ENCODE data around the gene NPHP4.

NPHP4 gene

DNA sequence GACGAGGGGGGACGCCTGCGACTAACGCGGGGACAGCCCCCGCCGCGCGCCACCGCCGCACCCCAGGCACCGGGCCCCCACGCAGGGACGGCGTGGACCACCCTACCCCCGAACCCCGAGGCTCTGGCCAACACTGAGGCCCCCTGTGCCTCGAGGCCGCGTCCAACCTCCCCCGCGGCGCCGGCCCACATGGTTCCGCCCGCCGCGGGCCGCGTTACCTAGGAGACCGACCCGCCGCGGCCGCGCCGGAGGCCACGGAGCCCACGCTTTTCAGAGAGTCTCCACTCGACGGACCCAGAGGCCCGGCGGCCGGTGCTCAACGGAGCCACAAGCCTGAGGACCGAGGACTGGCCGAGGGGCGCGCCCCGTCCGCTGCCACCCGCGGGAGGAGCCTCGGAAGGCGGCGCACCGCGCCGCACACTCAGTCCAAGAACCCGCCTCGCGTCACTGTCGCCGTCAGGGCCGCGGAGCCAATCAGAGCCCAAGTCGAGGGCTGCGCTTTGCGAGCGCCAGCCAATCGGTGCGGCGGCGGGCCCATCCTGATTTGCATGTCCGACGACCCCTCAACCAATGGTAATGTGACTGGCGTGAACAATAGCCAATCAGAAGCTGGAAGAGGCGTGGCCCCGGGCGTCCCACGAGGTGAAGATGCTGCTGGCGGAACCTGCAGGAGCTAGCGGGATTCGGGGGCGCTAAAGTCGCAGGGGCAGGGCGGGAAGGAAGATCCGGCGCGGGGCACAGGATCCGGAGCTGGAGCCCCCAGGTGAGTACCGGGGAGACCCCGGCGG is at the start of gene NPHP4:
TSS of gene NPHP4 (minus strand) at position 400 of the 788 bp plus-strand sequence. CDS start 6,136 bp downstream, outside the sequence.
- in situ Hi-C loops (cut with MboI; ENCODE audit: low sequenced_read_pairs) = no loop called here

DNA sequence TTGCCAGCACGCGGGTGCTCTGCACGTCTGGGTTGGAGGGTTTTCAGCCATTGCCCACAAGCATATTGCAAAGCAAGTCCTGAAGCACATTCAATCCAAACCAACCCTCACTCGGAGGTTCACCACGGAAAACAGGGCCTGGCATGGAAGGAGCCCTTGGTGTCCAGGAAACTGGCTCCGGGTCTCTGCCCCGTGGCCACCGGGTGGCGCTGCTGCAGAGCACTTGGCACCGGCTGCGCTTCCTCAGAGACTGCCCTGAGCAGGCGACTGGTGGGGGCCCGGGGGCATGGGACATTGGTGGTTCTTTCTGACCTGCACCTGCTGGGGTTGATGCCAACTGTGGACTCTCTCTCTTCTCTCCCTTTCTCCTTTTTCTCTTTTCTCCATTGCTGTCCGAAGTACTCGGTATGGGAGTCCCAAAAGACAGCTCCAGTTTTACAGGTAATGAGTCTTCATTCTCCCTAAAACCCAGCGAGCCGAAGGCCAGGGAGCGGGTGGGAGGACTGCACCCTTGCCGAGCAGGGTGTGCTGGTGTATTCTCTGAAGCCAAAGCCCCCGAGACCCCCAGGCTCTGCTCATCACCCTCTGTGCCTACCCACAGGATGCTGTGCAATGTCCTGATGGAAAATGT is 49.3 kb upstream of the NPHP4 start:
- in situ Hi-C loops (cut with MboI; ENCODE audit: low sequenced_read_pairs) = no loop called here

DNA sequence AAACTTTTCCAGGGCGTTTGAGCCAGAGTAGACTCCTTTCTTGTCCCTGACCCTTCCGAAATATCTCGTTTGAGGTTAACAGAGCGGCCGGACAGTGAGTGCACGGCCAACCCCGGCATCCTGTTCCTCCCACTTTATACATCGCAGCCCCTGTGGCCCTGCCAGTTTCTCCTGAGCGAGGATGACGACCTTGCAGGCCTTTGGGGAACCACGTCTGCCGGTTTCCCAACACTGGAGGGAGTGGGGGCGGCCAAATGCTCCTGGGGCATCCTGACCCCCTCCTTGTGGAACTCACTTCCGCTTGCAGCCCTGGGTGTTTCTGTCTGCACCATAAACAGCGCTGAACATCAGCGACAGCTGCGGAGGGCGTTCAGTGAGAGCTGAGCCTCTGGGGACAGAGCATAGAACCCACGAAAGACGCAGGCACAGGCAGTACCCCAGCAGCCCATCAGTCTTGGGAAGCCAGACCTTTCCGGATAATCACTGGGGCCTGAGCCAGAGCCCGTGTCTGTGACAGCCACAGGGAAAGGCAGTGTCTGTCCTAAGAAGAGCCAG is 48.7 kb upstream of the NPHP4 start:
- in situ Hi-C loops (cut with MboI; ENCODE audit: low sequenced_read_pairs) = no loop called here

DNA sequence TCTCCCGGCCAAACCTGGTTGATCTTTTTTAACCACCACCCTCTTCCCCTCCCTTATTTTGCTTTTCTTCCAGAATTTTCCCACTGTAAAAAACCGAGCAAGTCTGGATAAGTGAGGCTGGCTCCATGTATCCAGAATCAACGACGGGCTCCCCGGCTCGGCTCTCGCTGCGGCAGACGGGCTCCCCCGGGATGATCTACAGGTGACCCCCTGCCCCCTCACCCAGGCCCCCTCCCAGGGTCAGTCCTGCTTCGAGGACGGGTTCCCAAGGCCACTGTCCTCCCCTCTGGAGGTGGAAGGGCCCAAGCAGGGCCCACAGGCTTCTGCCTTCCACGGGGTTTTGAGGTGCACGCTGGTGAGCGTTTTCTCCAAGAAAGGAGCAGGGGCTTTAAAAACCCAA is 48.2 kb upstream of the NPHP4 start:
- in situ Hi-C loops (cut with MboI; ENCODE audit: low sequenced_read_pairs) = no loop called here

DNA sequence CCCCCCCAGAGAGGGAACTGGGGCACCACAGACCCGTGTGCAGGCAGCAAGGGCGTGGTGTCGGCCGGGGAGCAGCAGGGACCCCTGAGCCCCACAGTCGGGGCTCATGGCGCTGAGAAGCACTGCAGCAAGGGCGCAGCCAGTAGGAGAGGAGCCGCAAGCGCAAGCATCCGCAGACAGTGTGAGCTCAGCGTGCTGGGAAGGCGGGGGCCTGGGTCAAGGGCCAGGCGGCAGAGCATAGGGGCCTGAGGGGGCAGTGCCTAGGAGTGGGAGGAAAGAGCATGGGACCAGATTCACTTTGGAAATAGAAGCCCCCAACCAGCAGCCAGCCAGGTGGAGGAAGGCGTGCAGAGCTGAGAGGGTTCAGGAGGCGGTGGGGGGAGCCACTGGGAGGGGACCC is 46.8 kb upstream of the NPHP4 start:
- in situ Hi-C loops (cut with MboI; ENCODE audit: low sequenced_read_pairs) = no loop called here

DNA sequence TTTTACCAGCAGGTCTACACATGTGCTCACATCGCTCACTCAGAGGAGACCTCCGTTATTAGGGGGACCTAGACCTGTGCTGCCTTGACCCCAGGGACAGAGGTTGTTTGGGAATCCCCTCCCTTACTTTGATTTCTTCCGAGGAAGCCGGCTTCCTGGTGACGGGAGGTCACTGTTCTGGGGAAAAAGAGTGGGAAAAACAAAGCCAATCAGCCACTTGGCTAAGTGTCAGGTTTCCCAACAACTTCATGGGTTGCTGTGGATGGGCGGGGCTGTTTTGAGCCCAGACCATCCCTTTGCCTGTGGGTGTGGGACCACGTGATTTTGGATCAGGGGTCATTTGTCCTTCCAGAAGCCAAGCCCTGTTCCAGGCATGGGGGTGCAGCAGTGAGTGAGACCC is 46.4 kb upstream of the NPHP4 start:
- in situ Hi-C loops (cut with MboI; ENCODE audit: low sequenced_read_pairs) = no loop called here

DNA sequence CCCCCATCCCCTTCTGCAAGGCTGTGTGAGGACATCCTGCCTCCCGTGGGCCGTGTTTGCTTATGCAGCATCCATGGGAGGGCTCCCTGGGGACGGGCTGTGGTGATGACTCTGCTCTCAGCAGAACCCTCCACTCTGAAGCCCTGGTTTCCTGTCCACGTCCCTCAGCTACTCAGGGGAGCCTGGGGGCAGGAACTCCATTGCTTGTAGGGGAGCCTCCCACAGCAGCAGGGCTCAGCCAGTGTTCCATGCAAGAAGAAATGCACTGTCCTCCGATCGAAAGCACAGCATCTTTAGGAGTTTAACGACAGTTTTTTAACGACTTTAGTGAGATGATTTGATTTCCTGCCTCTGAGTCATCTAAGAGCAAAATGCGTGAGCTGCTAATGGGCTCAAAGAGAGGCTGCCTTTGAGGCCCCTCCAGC is 45.1 kb upstream of the NPHP4 start:
- in situ Hi-C loops (cut with MboI; ENCODE audit: low sequenced_read_pairs) = no loop called here

DNA sequence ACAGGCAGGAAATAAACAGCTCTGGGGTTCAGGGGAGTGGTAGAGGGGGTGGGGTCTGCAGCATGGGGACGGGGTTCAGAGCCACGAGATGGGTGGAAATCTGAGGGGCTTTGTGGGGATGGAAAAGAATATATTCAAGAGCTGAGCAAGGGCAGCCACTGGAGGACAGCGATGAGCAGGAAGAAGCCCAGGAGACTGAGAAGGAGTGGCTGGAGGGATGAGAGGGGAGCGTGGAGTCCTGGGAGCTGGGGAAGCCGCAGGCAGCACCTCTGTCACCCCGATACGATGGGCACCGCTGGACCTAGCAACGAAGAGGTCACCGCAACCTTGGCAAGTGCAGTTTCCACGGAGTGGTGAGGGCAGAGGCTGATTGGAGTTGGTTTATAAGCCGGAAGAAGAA is 43.5 kb upstream of the NPHP4 start:
- in situ Hi-C loops (cut with MboI; ENCODE audit: low sequenced_read_pairs) = no loop called here

DNA sequence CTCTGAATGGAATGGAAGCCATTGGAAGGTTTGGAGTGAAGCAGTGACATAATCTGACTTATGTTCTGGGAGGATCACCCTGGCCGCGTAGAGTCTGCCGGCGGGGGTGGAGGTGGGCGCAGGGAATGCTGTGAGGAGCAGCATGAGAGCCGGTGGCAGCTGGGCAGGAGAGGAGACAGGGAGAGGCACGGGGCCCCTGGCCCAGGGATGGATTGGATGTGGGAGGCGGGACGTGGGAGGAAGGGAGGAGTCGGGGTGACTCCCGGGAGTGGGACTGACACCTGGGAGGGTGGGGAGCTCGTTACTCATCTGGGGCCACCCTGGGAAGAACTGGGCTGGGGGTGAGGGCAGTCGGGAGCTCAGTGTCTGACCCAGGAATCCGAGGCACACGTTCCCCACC is 43.1 kb upstream of the NPHP4 start:
- in situ Hi-C loops (cut with MboI; ENCODE audit: low sequenced_read_pairs) = no loop called here

DNA sequence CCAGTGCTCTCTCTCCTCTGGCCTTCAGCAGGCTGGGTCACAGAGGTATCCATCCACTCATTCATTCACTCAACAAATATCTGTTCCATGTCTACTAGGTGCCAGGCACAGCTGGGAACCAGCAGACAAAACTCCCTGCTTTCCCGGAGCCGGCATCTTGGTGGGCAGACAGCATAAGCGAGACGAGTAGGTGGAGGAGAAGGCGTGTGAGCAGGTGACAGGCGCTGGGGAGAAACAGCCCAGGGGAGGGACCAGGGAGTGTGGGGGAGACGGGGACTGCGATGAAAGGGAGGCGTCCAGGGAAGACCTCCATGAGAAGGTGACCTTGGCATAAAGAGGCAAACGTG is 42.5 kb upstream of the NPHP4 start:
- in situ Hi-C loops (cut with MboI; ENCODE audit: low sequenced_read_pairs) = no loop called here

DNA sequence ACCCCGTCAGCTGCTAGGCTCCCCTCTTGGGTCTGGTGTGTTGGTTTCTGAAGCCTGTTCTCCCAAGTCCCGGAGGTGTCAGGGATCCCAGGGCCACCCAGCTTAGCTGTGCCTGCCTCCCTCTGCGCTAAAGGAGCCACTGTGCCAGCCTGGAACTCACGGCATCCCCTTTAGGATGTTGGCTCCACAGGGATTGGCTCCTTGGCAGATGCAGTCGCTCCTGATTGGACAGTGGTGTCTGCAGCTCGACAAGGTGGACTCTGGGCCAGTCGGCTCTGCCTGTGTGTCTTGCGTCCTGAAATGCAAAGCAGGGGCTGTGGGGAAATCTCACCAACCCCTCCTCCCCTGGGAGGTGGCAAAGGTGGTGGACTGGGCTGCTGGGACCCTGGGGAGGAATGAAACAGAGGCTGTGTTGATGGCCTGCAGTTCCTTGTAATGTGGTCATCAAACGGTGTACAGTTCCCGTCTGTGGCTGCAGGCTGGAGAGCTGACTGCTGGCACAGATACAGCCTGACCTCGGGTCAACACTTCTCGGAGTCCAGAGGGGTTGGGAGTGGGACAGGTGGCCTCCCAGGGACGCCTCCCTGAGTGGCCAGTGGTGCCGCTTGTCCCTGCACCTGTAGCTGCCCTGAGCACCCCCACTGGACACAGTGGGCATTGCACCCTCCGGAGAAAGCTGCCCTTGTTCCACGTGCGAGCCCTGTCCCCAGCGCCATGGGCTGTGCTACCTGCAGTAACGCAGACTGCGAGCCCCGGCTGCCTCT is 41.9 kb upstream of the NPHP4 start:
- in situ Hi-C loops (cut with MboI; ENCODE audit: low sequenced_read_pairs) = no loop called here

DNA sequence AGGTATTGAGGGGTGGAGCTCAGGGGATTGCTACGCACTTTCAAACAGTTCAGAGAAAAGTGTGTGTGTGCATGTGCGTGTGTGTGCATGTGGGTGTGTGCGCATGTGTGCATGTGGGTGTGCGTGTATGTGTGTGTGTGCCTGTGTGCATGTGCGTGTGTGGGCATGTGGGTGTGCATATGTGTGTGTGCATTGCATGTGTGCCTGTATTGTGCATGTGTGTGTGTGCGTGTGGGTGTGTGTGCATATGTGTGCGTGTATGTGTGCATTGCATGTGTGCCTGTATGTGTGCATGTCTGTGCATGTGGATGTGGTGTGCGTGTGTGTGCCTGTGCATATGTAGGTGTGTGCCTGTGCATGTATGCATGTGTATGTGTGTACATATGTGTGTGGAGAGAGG is 40.9 kb upstream of the NPHP4 start:
- in situ Hi-C loops (cut with MboI; ENCODE audit: low sequenced_read_pairs) = no loop called here

DNA sequence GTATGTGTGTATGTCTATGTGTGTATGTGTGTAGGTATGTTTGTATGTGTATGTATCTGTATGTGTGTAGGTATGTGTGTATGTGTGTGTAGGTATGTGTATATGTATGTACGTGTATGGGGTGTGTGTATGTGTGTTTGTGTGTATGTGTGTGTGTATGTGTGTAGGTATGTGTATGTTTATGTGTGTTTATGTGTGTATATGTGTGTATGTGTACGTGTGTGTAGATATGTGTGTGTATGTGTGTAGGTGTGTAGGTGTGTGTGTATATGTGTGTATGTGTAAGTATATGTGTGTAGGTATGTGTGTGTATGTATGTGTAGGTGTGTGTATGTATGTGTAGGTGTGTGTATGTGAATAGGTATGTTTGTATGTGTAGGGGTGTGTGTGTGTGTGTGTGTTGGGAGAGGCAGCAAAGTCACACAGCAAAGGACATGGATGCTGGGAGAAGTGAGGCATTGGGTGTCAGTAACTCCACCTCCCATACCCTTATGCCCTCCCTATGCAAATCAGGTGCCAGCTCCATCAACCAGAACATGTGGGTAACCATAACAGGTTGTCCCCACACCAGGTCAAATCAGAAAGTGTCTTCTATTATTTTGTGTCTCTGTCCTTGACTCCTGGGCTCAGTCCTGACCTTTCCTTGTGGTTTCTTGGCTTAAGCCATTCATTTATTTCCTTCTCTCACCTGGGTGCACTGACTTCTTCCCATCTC is 38.5 kb upstream of the NPHP4 start:
- in situ Hi-C loops (cut with MboI; ENCODE audit: low sequenced_read_pairs) = no loop called here

DNA sequence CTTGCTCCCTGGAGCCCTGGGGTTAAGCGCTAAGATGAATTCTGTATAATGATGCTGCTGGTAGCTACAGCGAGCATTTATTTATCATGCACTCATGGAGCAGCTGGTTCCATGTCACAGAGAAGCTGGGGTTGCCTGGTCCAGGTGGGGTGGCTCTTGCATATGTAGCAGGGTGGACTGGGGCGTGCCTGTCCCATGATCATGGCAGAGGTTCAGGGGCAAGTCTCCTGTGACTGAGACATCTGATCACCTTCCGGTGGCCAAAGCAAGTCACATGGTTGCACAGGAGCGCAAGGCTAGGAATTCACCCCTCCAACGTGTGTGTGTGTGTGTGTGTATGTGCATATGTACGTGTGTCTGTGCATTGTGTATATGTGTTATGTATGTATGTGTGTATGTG is 37.9 kb upstream of the NPHP4 start:
- in situ Hi-C loops (cut with MboI; ENCODE audit: low sequenced_read_pairs) = no loop called here

DNA sequence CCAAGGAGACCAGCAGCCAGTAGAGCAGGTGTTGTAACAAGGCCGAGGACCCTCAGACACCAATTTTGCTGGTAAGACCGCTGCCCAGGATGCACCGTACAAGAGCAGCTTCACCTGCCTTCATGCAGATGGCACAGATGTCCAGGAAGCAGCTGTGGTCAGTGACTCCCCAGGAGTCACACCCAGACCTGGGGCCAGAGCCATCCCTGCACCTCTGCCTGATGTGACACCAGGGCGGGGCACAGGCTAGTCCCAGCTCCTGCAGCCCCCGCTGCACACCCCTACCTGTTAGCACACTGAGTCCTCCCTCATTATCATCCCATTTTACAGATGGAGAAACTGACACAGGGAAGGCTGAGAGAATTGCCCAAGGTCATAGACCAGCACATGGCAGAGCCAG is 37.1 kb upstream of the NPHP4 start:
- in situ Hi-C loops (cut with MboI; ENCODE audit: low sequenced_read_pairs) = no loop called here

DNA sequence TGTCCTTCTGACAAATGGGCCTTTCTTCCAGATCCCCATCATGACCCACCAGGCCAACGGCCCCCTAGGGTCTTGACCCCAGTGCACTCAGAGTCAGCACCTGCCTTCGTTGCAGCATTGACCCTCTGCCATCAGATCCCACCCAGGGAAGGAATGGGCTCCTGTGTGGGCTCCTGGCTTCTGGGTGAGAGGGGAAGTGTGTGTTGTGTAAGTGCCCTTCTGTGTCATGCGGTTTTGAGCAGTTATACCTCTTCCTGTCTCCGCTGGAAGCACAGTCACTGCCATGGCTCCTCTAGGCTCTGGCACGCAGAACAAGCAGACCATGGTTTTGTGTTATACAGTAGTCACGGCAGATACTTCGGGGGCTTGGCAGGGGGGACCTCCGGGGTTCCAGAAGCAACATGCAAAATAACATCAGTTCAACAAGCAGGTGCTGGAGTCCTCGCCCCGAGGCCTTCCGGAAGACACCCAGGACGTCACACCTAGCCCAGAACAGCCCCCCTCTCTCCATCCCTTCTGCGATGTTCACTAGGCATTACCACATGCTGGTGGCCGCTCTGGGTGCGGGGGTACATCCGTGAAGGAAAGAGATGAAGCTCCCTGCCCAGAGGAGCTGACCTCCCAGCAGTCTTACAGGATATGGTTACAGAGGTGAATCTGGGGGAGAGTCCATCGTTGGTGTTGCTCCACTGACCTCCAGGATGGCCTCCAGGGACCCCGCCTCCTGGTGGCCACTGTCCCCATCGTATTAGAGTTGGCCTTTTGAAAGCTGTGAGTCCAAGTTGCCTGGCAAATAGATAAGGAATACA is 36.0 kb upstream of the NPHP4 start:
- in situ Hi-C loops (cut with MboI; ENCODE audit: low sequenced_read_pairs) = no loop called here

DNA sequence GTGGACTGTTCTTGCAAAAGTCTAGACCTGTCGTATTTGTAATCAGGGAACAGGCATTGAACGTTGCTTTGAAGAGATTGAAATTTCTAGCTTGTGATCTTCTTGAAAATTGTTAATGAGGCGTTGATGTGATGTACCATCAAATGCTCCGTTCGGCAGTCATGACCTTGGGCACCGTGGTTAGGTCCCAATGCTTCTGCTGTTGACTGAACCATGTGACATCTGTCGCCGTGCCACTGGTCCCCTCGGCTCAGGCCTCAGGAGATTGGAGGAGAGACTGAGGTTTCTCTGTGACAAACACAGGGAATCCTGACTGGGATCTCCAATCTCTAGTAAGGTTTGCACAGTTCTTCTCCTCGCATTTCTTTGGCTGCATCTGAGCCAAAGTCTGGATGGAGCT is 35.4 kb upstream of the NPHP4 start:
- in situ Hi-C loops (cut with MboI; ENCODE audit: low sequenced_read_pairs) = no loop called here

DNA sequence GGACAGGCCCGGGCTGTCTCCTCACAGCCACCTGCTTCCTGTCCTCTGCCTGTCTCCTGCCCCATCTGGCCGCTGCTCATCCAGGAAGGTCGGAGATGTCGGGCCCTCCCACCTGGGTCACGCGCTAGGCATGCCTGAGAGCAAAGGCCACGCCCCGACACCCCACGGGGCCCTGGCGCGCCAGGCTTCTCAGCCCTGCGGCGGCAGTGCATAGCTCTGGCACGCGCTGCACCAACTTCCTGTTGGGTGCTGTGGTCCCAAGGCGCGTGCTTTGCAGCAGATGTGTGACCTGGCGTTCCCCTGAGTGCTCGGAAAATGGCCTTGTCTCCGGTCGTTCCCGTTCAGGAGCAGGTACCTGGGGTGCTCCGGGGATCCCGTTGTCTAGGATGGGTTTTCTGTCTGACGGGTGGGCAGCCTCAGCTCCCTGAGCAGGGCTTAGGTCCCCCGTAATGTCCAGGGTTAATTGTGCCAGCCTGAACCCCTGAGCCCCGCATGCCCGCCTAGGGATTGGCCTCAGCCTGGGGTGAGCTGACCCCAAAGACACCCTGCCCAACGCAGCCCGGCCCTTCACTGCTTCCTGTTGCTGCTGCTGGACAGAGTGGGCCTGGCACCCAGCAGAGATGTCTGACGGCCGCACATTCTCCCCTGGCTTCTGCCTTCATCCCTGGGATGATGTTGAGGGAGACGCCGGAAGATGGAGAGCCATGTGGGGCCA is 34.0 kb upstream of the NPHP4 start:
- in situ Hi-C loops (cut with MboI; ENCODE audit: low sequenced_read_pairs) = no loop called here

DNA sequence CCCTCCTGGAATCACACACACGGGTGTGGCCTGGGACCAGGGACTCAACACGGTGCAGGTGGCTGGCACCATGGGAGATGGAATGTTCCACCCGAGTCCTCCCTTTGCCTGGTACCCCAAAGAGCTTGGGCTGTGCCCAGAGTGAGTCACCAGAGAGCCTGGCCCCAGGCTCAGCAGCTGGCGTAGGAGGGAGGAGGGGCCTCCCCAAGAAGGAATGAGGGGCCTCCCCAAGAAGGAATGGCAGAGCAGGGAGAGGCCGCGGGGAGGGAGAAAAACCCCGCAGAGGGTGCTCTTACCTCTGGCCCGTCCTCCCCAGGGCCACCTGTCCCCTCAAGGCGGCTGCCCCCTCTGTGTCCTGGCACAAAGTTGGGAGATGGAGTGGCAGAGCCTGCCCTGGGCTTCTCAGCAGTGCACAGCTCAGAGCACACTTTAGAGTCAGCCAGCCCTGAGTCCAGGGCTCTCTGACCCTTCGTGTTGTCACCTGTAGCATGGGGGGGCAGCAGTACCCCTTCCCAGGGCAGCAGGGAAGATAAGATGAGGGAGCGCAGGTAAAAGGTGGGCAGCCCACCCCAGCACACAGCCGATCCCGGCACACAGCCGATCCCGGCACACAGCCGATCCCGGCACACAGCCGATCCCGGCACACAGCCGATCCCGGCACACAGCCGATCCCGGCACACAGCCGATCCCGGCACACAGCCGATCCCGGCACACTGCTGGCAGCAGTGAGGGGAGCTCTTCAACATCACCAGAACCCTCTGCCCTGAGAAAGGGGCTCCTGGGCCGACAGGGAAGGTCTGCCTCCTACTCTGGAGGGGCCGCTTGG is 33.3 kb upstream of the NPHP4 start:
- in situ Hi-C loops (cut with MboI; ENCODE audit: low sequenced_read_pairs) = no loop called here
